ENCODE results near the gene SLC31A1.

The SLC31A1 gene

DNA sequence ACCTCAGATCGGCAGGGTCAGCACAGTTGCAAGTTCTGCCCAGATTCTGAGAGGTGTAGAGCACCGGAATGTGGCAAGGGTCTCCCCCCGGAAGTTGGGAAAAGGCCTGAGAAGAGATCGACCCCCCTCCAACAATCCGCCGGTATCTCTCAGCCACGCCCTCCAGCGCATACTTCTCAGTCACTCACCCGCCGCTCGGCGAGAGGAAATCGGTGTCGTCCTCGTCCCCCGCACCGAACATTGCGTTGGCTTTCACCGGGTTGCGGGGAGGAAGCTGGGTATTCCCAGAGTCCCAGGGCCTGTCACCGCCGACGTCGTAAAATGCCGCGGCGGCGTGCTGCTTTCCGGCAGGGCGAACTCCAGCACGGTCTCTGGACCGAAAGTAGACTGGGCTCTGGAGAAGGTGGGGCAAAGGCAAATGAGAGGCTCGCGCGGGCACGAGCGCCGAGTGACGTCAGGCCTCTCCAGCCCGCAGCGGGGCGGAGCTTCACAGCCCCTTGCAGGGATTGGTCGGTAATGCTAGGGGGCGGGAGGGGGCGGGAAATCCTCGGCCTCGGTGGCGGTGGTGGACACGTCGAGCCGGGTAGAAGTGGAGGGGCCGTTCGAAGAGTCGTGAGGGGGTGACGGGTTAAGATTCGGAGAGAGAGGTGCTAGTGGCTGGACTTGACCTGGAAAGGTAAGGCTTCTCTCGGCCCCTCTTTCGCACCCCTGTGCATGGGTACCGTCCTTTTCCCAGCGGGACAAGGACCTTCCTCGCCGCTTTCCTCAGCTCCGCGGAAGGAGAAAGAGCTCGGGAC is at the start of gene SLC31A1, which contains the start of gene FKBP15:
TSS of gene SLC31A1 (plus strand) at position 542 of the 797 bp plus-strand sequence. CDS start 34,605 bp downstream, outside the sequence.
TSS of gene FKBP15 (minus strand) at position 275 of the 797 bp plus-strand sequence. CDS start at position 241, 34 bp downstream.
- peak; percentile 98 for DNase-seq (ENCODE audit: low spot score)

DNA sequence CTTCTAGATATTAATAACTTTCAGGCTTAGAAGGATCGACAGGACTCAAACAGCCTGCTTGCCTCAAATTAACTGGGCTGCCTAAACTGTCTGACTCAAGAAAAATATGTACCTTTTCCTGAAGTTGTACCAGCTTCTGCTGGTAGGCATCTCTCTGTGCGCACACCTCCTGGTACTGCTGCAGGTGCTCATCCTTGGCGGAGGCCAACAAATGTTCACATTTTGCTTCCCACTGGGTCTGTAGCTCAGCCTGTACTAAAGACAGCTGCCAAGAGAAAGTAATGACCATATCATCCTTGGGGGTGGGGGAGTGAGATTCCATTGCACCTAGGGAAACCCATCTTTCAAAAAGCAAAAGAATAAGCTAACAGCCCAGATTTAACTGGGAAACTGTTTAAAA is 48.0 kb upstream of the SLC31A1 start:
- no peak for DNase-seq (ENCODE audit: low spot score)

- DNase-seq (ENCODE audit: low spot score) = no peak
Measured at GRCh38 chr9:113176803-113177202, 44.5 kb upstream of the SLC31A1 start.

DNA sequence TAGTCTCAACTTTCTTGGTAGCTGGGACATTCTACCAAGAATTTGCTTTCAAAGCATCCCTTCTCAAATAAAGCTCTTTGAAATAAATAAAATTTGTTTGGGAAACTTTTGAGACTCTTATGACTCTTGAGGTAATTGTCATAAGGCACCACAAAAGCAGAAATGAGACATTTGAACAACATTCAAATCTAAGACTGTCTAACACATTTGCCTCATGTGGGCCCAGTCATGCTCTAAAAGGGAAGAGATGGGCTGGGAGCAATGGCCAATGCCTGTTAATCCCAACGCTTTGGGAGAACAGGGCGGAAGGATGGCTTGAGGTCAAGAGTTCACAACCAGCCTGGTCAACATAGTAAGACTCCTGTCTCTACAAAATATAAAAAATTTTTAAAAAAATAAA is 44.1 kb upstream of the SLC31A1 start:
- DNase-seq (ENCODE audit: low spot score) = no peak

GRCh38 chr9:113178087-113178486 is 43.3 kb upstream of the SLC31A1 start:
- no peak for DNase-seq (ENCODE audit: low spot score)

DNA sequence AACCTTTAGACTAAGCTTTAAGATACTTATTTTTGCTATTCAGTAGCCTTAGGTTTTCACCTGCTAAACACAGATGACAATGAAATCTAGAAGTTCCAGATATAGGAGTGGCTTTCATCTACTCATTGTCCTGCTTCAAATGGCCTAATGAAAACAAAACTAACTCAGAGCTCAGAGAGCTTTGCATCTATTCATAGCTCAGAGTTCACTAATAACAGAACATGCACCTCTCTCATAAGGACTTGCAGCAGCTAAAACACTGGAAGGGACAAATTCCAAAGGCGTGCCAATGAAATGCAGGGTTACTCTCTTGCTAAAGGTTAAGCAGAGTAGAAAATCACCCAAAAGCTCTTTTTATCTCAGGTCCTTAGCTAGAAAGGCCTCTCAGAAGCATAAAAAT is 41.5 kb upstream of the SLC31A1 start:
- DNase-seq (ENCODE audit: low spot score) = no peak

- DNase-seq (ENCODE audit: low spot score) = no peak
Measured at GRCh38 chr9:113181165-113181564, 40.2 kb upstream of the SLC31A1 start.

- no peak for DNase-seq (ENCODE audit: low spot score)
Measured at GRCh38 chr9:113183956-113184488, 37.3 kb upstream of the SLC31A1 start.

GRCh38 chr9:113184539-113184938 is 36.8 kb upstream of the SLC31A1 start:
- no peak for DNase-seq (ENCODE audit: low spot score)

GRCh38 chr9:113185271-113185670 is 36.1 kb upstream of the SLC31A1 start:
- no peak for DNase-seq (ENCODE audit: low spot score)

GRCh38 chr9:113186137-113186755 is 35.1 kb upstream of the SLC31A1 start:
- no peak for DNase-seq (ENCODE audit: low spot score)

DNA sequence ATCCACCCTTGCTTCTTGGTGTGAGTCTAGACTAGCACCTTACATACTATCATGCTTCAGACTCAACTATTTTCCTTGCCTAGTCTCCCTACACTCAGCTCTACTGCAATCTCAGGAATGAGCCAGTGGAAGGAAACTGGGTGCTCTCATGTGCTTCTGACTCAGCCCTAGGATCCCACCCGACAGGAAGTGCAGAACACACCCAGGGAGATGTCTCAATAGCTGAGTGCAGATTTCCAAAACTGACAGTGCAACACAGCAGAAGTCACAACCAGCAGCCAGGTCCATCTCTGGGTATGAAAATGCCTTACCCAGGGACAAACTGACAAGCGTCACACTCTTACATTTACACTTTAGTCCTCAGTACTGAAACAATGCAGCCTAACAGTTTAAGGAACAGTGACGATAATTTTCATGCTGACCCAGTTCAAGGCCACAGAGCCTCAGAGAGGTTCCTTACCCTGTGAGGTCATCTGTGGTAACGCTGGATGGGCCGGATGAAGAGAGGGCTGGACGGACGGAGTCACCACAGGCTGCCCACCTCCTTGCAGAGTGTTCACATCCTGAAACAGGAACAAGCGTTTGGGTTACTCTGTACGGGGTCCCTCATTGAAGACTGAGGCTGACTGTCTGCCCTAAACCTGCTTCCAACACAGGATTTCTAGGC is 33.3 kb upstream of the SLC31A1 start:
- peak; percentile 28 for DNase-seq (ENCODE audit: low spot score)

GRCh38 chr9:113192455-113192854 is 28.9 kb upstream of the SLC31A1 start:
- DNase-seq (ENCODE audit: low spot score) = no peak

GRCh38 chr9:113199683-113200329 is 21.5 kb upstream of the SLC31A1 start:
- no peak for DNase-seq (ENCODE audit: low spot score)

DNA sequence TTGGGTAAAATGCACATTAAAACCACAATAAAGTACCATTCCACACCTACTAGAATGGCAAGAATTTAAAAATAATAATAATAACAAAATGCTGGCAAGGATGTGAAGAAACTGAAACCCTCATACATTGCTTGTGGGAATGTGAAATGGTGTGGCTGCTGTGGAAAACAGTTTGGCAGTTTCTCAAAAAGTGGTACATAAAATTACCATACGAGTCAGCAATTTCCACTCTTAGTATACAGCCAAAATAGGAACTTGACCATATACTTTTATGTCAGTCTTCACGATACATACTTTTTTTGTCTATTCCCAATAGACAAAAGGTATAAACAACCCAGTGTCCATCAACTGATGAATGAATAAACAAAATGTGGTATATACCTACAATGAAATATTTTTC is 15.9 kb upstream of the SLC31A1 start:
- no peak for DNase-seq (ENCODE audit: low spot score)

GRCh38 chr9:113205861-113206260 is 15.5 kb upstream of the SLC31A1 start:
- DNase-seq (ENCODE audit: low spot score) = no peak

- no peak for DNase-seq (ENCODE audit: low spot score)
Measured at GRCh38 chr9:113210815-113211214, 10.5 kb upstream of the SLC31A1 start.

GRCh38 chr9:113215132-113215531 is 6.2 kb upstream of the SLC31A1 start:
- DNase-seq (ENCODE audit: low spot score) = peak; percentile 27

DNA sequence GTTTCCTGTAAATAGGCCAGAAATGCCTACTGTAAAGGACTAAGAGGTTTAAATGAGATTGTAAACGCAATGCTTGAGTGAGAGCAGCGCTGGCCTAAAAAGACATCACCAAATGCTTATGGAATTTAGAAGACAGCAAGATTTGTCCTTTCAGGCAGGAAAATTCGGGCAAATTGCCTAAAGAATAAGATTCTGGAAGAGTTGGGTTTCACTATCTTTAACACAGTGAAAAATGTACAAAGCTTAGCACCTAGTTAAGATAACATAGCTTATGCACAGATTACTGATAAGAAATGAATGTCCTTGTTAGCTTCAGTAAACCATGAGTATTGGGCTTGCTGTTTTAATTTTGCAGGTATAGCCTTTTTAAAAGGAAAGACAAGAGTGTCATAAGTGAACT is 4.9 kb upstream of the SLC31A1 start:
- DNase-seq (ENCODE audit: low spot score) = no peak

GRCh38 chr9:113219186-113219936 is 2.0 kb upstream of the SLC31A1 start:
- no peak for DNase-seq (ENCODE audit: low spot score)

DNA sequence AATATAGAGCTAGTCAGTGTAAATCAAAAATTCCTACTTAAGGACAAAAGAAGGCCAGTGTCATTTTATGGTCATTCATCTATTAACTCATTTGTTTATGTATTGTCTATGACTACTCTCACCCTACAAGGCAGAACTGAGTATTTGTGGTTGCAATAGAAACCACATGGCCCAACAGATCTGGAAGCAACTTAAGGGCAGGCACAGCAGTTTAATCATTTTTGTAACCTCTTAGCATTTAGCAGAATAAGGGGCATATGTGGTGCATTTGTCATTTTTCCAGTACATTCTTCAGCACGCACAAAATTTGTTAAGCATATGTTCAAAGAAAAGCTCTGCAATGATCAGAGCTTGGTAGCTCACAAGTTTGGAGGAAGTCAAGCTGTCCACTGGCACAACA is 1.4 kb upstream of the SLC31A1 start:
- no peak for DNase-seq (ENCODE audit: low spot score)

All from LoVo (cell line).